CD4-positive, alpha-beta T cell treated with Interleukin-21 for 1 hour (primary cell): ENCODE data around the gene RNF144B.
"Not testable (repeated sequence)": the region's sequence is repeated elsewhere in the genome, so short reads cannot be mapped to it uniquely, and the experiment has no call there.

Experiments used
- DNase-seq: peaks from one replicate; pipeline ENCODE4 v3.0.0-alpha.2; 2020

RNF144B gene

GRCh38 chr6:18446771-18447170 is 59.6 kb downstream of the RNF144B start:
- DNase-seq: no peak

- DNase-seq: no peak
Measured at GRCh38 chr6:18447552-18447951, 60.4 kb downstream of the RNF144B start.

- no peak for DNase-seq
Measured at GRCh38 chr6:18451756-18452155, 64.6 kb downstream of the RNF144B start.

- DNase-seq: no peak
Measured at GRCh38 chr6:18454446-18454845, 67.3 kb downstream of the RNF144B start.

- DNase-seq: no peak
Measured at GRCh38 chr6:18457065-18457737, 70.1 kb downstream of the RNF144B start.

GRCh38 chr6:18458086-18458485 is 70.9 kb downstream of the RNF144B start:
- DNase-seq: not testable (repeated sequence)

- no peak for DNase-seq
Measured at GRCh38 chr6:18463429-18463828, 76.3 kb downstream of the RNF144B start.

- DNase-seq: no peak
Measured at GRCh38 chr6:18464176-18464575, 77.0 kb downstream of the RNF144B start.

GRCh38 chr6:18465410-18466154 is 78.4 kb downstream of the RNF144B start:
- no peak for DNase-seq

GRCh38 chr6:18467741-18468502 is 80.8 kb downstream of the RNF144B start:
- no peak for DNase-seq

- DNase-seq: no peak
Measured at GRCh38 chr6:18468503-18468843, 81.3 kb downstream of the RNF144B start.

- no peak for DNase-seq
Measured at GRCh38 chr6:18469536-18469935, 82.4 kb downstream of the RNF144B start.

- no peak for DNase-seq
Measured at GRCh38 chr6:18471232-18471964, 84.2 kb downstream of the RNF144B start.

GRCh38 chr6:18472941-18473340 is 85.8 kb downstream of the RNF144B start:
- DNase-seq: no peak

- DNase-seq: no peak
Measured at GRCh38 chr6:18473755-18474154, 86.6 kb downstream of the RNF144B start.

- no peak for DNase-seq
Measured at GRCh38 chr6:18477301-18477941, 90.3 kb downstream of the RNF144B start.

GRCh38 chr6:18478610-18479009 is 91.5 kb downstream of the RNF144B start:
- DNase-seq: no peak

GRCh38 chr6:18481870-18482269 is 94.7 kb downstream of the RNF144B start:
- DNase-seq: no peak

- DNase-seq: no peak
Measured at GRCh38 chr6:18485660-18486435, 98.7 kb downstream of the RNF144B start.

- DNase-seq: no peak
Measured at GRCh38 chr6:18488004-18488403, 100.9 kb downstream of the RNF144B start.

- DNase-seq: no peak
Measured at GRCh38 chr6:18488526-18489270, 101.5 kb downstream of the RNF144B start.
